Hepatocyte (in vitro differentiated cells): ENCODE results near the gene C11orf86.

Experiments used
- EZH2 ChIP-seq: fragments of 200-600 bp; sonication (generic); IDR thresholded peaks from 2 replicates; pipeline ENCODE4 v1.6.1; 2016; ENCODE audit warnings: antibody characterized with exemption, mild to moderate bottlenecking, borderline replicate concordance
- TF ChIP-seq, protein P1 (sequence below): fragments of 200-600 bp; sonication (generic); IDR thresholded peaks from 2 replicates; pipeline ENCODE4 v1.5.1; 2016; ENCODE audit warnings: antibody characterized with exemption, mild to moderate bottlenecking; ENCODE audit not compliant: poor library complexity

DNA sequence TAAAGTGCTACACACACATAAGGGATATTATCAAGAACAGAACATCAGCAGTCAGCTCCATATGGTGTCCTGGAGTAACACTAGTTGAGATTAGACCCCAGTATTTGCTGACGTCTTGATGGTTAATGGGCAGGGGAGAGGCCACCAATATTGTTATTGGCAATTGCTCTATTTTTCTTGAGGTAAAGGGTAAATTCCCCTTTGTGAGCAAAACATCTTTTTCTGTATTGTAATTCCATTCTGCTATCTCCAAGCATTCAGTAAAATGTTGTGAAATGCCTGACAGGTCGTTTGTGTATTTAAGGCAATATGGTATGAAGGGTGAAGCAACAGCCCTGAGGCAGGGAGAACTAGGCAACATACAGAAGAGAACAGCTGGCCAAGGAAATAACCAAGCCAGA is 38.8 kb upstream of the C11orf86 start:
- TF ChIP-seq EZH2, result no peak
- TF ChIP-seq, protein P1, sequence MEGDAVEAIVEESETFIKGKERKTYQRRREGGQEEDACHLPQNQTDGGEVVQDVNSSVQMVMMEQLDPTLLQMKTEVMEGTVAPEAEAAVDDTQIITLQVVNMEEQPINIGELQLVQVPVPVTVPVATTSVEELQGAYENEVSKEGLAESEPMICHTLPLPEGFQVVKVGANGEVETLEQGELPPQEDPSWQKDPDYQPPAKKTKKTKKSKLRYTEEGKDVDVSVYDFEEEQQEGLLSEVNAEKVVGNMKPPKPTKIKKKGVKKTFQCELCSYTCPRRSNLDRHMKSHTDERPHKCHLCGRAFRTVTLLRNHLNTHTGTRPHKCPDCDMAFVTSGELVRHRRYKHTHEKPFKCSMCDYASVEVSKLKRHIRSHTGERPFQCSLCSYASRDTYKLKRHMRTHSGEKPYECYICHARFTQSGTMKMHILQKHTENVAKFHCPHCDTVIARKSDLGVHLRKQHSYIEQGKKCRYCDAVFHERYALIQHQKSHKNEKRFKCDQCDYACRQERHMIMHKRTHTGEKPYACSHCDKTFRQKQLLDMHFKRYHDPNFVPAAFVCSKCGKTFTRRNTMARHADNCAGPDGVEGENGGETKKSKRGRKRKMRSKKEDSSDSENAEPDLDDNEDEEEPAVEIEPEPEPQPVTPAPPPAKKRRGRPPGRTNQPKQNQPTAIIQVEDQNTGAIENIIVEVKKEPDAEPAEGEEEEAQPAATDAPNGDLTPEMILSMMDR, result no peak
